NCI-H2196 treated with DMSO at 0.1 percent for 48 hours (cell line): ENCODE data around the gene PLEKHN1.

Source experiments
- DNase-seq: peaks from one replicate; lab custom pipeline; 2025; ENCODE audit not compliant: unreplicated experiment; lab: John Stamatoyannopoulos, UW

PLEKHN1 gene

DNA sequence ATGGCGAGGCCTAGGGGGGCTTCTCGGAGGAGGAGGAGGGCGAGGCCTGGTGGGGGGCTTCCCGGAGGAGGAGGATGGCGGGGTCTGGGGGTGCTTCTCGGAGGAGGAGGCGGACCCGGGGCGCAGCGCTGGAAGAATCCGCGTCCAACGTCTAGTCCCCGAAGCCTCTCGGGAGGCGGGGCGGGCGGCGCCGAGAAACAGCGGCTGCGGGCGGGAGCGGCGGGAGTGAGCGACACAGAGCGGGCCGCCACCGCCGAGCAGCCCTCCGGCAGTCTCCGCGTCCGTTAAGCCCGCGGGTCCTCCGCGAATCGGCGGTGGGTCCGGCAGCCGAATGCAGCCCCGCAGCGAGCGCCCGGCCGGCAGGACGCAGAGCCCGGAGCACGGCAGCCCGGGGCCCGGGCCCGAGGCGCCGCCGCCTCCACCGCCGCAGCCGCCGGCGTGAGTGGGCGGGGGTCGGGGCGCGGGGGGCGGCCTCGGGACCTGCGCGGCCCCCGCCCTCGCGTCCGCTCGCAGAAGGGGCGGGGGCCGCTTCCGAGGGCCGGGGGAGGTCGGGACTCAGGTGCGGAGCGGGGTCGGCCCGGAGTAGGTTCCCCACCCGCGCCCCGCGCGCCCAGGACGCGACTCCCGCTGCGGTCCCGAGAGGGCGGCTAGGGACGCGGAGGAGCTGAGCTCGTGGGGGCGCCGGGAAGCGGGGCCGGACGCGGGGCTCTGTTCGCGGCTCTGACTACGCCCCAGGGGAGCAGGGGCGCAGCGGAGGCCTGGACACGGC lies 5.7 kb upstream of the PLEKHN1 start, which contains the start of gene KLHL17:
TSS of gene KLHL17 (plus strand) at position 222 of the 769 bp plus-strand sequence. CDS start at position 332, 110 bp downstream.
- peak; percentile 19 for DNase-seq

DNA sequence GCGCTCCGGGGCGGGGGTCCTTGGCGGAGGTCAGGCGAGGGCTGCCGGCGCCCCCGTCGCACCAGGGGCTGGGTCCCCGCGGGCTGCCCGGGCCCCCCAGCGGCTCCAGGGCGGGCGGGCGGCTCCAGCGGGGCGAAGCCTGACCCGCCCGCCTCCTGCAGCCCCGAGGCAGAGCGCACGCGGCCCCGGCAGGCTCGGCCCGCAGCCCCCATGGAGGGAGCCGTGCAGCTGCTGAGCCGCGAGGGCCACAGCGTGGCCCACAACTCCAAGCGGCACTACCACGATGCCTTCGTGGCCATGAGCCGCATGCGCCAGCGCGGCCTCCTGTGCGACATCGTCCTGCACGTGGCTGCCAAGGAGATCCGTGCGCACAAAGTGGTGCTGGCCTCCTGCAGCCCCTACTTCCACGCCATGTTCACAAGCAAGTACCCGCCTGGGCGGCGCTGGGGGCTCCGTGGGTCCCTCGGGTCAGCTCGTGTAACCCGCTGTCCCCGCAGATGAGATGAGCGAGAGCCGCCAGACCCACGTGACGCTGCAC lies 5.1 kb upstream of the PLEKHN1 start:
- DNase-seq = no peak

DNA sequence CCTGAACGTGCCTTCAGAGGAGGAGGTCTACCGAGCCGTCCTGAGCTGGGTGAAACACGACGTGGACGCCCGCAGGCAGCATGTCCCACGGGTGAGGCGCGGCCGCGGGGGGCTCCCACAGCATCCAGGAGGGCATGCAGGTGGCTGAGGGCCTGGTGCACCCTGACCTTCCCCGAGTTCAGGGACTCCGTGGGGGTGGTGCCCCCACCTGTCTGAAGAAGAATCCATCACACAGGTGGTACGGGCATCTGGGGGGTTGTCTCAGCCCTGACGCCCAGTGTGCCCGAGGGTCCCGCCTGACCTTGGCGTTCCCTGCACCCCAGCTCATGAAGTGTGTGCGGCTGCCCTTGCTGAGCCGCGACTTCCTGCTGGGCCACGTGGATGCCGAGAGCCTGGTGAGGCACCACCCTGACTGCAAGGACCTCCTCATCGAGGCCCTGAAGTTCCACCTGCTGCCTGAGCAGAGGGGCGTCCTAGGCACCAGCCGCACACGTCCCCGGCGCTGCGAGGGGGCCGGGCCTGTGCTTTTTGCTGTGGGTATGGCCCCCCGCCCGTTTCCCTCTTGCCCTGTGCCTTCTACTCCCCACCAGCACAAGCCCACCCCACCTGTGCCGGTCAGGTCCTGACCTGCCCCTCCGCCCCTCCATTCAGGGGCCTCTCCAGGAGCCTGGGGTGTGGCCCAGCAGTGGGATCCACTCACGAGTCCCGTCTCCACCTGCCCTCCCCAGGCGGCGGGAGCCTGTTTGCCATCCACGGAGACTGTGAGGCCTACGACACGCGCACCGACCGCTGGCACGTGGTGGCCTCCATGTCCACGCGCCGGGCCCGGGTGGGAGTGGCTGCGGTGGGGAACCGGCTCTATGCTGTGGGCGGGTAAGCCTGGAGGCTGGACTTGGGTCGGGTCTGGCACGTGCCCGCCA lies 3.6 kb upstream of the PLEKHN1 start:
- no peak for DNase-seq

DNA sequence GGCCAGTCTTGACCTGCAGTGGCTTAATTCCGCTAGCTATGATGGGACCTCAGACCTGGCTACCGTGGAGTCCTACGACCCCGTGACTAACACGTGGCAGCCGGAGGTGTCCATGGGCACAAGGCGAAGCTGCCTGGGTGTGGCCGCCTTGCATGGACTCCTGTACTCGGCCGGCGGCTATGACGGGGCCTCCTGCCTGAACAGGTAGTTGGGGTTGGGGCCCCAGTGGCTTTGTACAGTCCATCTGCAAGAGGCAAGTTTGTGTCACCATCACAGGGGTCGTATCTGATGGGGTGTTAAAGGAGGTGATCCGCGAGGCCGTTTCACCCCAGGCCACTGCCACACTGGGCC lies 3.0 kb upstream of the PLEKHN1 start:
- no peak for DNase-seq

DNA sequence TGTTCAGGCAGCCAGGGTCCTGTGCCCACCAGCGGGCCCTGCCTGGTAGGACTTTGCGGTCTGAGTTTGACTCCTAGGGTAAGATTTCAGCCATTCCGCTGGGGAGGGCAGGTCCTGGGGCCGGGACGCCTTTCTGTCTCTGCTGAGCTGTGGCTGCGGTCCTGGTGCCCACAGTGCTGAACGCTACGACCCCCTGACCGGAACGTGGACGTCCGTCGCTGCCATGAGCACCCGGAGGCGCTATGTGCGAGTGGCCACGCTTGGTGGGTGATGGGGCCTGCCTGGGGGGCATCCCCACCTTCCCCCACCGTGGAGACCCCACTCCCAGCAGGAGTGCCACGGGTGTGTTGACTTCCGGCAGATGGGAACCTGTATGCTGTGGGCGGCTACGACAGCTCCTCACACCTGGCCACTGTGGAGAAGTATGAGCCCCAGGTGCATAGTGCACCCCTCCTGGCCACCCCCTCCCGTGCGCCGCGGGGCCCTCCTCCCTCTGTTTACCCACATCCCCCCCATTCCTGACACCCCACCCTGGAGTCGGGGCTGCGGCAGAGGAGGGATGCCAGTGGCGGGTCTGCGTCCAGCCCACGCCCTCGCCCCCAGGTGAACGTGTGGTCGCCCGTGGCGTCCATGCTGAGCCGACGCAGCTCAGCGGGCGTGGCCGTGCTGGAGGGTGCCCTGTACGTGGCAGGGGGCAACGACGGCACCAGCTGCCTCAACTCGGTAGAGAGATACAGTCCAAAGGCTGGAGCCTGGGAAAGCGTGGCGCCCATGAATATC lies 2.3 kb upstream of the PLEKHN1 start:
- DNase-seq = no peak

DNA sequence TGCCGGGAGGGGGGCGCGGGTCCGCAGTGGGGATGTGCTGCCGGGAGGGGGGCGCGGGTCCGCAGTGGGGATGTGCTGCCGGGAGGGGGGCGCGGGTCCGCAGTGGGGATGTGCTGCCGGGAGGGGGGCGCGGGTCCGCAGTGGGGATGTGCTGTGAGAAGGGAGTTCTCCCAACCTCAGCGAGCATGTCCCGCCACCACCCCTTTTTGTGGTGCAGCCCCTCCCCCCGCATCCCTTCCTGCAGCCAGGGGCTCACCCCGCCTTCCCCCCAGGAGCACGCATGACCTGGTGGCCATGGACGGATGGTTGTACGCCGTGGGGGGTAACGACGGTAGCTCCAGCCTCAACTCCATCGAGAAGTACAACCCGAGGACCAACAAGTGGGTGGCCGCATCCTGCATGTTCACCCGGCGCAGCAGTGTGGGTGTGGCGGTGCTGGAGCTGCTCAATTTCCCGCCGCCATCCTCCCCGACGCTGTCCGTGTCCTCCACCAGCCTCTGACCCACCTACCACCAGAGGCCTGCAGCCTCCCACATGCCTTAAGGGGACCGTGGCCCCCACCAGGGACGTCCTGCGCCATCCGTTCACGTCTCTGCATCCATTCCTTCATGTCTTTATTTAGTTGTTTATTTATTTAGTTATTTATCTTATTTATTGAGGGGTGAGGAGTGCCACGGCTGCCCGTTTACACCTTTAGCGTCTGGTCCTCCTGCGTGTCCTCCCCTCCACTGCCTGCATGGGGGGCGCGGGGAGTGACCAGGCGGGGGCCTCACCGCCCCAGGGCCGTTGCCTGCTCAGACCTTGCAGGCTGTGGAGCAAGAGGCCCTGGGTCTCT lies 1.4 kb upstream of the PLEKHN1 start:
- no peak for DNase-seq

DNA sequence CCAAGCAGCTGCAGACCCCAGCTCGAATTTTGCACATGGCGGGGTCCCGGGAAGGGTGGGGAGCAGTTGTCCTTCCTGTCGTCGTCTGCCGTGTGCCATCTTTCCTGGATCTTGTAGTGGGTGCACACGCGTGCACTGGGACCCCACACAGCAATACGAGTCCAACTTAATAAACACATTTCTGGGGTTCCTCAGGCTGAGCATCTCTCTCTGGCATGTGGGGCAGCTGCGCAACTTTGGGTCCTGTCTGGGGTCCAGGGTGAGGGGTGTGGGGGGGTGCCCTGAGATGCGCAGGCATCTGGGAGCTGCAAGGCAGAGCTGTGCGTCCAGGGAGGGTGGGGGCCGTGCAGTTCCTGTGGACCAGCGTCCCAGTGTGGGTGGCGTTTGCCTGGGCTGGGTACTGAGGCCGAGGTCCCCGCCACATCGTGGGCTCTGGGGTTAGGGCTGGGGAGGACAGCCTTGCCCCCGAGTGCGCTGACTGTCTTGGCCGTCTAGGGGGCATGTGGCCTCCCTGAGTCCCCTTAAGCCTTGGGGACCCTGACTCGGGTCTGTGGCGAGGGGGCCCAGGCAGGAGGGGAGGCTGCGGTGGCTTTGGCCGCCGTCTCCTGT lies 652 bp upstream of the PLEKHN1 start:
- DNase-seq = no peak

DNA sequence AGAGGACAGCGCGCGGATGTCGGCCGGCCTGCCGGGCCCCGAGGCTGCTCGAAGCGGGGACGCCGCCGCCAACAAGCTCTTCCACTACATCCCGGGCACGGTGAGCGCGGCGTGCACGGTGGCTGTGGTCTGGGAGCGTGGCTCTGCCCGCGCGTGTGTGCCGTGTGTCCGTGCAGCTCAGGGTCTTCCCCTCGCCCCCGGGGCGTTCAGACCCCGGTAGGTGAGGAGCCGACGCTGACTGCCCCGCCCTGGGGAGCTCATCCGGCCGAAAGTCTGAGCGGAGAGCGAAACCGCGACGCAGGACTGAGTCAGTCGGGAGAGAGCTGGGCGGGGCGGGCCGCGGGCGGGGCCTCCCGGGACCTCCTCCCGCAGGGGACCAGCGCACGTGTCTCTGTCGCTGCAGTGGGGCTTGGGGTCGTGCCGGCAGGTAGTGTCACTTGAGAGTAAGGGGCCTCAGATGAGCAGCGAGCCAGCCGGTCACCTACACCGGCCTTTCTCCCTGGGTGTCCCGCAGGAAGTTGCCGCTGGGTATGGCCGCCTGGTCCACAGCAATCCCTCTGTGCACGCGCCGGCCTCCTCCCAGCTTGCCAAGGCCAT lies 520 bp downstream of the PLEKHN1 start:
- no peak for DNase-seq

DNA sequence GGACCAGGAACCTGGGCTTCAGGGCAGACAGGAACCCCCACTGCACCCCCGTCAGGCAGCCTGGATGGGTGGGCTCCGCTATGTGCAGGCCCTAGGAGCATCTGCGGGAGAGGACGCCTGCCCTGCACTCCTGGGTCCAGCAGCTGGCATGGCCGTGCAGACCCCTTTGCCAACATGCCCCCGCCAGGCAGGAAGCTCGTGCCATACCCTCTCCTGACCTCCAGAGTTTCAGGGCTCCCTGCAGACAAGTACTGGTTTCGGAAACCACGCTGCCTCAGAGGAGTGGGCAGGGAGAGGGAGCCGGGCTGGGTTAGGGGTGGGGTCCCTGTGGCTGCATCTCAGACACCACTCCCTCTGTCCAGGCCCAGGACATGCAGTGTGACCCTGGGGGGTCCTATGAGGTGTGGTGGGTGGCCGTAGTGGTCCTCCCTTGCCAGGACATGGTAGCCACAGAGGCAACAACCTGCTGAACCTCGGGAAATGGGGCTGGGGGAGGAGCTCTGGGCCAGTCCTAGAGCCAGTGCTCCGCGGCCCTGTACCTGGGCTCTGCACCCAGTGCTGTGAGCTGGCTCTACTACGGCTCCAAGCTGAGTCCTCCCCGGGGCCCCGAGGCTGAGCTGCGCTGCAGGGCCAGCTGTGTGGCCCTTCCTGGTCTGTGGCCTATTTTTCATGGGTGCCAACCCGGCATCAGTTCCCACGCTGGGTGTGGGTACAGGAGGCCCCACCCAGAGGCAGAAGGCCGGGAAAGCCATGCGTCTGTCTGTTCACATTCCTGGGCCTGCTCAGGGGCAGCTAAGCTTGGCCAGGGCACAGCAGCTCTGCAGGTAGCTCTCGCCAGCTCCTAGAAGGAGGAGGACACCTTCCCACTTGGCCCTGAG lies 1.4 kb downstream of the PLEKHN1 start:
- DNase-seq = no peak

DNA sequence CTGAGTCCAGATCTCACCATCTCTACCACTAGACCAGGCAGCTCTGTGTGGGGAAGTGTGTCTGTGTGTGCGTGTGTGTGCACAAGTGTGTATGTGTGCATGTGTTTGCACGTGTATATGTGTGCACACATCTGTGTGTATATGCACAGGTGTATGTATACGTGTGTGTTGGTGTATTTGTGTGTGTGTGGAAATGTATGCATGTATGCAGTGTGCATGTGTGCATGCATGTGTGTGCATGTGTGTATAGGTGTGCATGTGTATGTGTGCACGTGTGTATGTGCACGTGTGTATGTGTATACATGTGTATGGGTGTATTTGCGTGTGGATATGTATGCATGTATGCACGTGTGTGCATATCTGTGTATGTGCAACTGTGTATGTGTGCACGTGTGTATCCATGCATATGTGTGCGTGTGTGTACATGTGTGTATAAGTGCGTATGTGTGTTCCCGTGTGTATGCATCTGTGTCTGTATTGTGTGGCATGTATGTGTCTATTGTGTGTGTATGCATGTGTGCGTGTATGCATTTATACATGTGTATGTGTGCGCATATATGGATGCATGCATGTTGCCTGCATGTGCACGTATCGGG lies 3.1 kb downstream of the PLEKHN1 start:
- no peak for DNase-seq

DNA sequence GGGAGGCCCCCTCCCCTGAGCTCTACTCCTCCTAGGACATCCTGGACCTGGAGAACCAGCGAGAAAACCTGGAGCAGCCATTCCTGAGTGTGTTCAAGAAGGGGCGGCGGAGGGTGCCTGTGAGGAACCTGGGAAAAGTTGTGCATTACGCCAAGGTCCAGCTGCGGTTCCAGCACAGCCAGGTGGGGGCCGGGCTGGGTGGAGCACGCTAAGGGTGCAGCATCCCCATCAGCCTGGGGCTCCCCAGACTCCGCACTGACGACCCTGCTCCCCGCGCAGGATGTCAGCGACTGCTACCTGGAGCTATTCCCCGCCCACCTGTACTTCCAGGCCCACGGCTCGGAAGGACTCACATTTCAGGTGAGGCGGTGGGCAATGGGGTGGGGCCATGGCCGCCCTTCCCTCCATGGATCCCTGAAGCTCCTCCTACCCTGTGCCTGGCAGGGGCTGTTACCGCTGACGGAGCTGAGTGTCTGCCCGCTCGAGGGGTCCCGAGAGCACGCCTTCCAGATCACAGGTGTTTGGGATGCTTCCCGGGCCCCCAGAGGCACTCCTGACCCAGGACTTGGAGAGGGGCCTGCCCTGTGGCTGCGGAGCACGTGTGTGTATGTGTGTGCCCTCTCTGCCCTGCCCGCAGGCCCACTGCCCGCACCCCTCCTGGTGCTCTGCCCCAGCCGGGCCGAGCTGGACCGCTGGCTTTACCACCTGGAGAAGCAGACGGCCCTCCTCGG lies 4.1 kb downstream of the PLEKHN1 start:
- no peak for DNase-seq

DNA sequence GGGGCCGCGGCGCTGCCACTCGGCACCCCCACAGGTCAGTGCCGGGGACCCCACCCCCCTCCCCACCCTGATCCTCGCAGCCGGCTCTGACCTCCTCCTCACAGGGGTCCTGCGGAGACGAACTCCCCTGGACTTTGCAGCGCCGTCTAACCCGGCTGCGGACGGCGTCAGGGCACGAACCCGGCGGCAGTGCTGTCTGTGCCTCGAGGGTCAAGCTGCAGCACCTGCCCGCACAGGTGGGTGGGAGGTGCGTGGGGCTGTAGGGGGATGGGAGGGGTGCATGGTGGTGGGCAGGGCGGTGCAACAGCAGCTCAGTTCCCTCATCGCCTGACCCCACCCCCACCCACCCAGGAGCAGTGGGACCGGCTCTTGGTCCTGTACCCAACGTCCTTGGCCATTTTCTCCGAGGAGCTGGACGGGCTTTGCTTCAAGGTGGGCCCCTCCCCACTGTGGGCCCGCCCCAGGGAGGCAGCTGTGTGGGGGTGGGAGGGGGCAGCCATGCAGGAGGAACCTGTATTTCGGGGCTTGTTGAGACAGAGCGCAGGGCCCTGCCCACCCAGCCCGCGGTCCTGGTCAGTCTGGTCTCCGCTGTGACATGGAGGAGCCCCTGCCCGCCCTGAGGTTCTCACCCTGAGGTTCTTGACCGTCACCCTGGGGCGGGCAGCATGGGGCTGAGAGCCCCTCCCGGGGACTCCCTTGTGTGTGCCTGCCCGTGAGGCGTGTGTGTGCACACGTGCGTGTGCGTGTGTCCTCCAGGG lies 4.9 kb downstream of the PLEKHN1 start:
- DNase-seq = no peak

DNA sequence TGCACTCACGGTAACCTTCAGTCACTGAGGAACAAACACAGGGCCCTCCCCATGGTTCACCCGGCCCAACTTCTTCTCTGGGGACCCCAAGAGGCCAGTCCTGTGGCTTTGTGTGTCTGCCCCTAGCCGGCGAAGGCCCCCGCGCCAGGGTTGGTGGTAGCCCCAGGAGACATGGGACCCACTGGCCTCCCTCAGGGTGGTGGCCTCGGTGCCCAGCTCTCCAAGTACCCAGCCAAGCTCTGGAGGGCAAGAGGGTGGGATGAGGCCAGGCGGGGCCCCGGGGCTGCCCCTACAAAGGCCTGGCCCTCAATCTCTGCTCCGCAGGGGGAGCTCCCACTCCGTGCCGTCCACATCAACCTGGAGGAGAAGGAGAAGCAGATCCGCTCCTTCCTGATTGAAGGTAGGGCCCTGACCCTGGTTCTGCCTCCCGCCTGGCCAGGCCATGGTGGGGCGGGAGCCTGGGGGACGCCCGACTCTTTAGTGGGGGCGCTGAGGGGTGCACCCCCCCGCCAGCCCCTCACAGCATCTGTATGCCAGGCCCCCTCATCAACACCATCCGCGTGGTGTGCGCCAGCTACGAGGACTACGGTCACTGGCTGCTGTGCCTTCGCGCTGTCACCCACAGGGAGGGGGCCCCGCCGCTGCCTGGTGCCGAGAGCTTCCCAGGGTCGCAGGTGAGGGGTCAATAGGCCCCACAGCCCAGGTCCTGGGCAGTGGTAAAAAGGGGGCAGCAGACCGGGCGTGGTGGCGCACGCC lies 5.6 kb downstream of the PLEKHN1 start:
- DNase-seq = no peak

DNA sequence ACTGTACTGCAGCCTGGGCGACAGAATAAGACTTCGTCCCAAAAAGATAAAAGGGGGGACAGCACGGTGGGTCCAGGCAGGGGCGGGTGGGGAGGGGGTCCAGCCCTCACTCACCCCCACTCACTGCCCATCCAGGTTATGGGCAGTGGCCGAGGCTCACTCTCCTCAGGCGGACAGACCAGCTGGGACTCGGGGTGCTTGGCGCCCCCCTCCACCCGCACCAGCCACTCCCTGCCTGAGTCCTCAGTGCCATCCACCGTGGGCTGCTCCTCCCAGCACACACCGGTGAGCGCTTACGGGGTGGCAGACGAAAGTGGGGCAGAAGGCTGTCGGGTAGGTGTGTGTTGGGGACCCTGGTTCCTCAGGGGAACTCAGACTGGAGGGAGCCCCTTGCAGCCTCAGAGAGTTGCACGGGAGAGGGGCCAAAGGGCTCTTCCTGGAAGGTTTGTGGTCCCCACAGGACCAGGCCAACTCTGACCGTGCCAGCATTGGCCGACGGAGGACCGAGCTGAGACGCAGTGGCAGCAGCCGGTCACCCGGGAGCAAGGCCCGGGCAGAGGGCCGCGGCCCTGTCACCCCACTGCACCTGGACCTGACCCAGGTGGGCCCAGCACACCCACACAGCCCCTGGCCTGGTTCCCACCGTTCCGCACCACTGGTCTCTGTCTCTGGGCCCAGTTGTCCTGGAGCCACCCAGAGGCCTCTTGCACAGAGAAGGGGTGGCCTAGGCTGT lies 6.6 kb downstream of the PLEKHN1 start:
- DNase-seq = no peak
